ENCODE measurements around the gene USHBP1. TPM values are rescaled to one million over a fixed set of nuclear protein-coding genes. Genes with fewer than 3 reads are reported as not detected.
A peak's percentile ranks its signal among the peaks of the same experiment; 100 is the strongest.

The USHBP1 gene
- total and polyA plus RNA-seq, 2 of the 13 experiments (the other 11 are each of a cell fraction or from before 2014, with no cell fraction given) = 0.15 to 1.5 TPM

- Histone ChIP-seq H3K9me3 (ENCODE audit: low read length) (no peaks in the 10 kb centered on the region), H3K79me2 (ENCODE audit: insufficient read depth, low read length) (peaks cover 13% of the 10 kb centered on the region), H2AFZ (ENCODE audit: low read length) (no peak overlapping the region), H4K20me1 (ENCODE audit: insufficient read depth, low read length) (no peaks in the 10 kb centered on the region), H3K27ac (ENCODE audit: extremely low read length, insufficient read depth, low read length) (no peak overlapping the region), H3K4me2 (ENCODE audit: low read depth, low read length) (peak overlapping the region; percentile 54), H3K4me3 (replicated peaks in 1 of 3; ENCODE audit: insufficient read depth in 1 of 3, low read depth in 2 of 3, low read length in 3 of 3) (peak overlapping the region in 2 of 3 experiments; percentile 9 to 27; a peak in 2 of 6 replicates), H3K4me1 (ENCODE audit: insufficient read depth, low read length) (peaks cover 66% of the 10 kb centered on the region), H3K27me3 (ENCODE audit: control insufficient read depth in 1 of 2, insufficient read depth in 2 of 2, low read length in 2 of 2) (peaks cover 0 to 6% of the 10 kb centered on the region in 2 experiments; a peak in 2 of 5 replicates), H3K36me3 (replicated peaks in 1 of 2; ENCODE audit: control insufficient read depth in 1 of 2, insufficient read depth in 2 of 2, low read length in 2 of 2) (peaks cover 0 to 4% of the 10 kb centered on the region in 2 experiments; a peak in 1 of 5 replicates), H3K9ac (ENCODE audit: insufficient read depth, low read depth, low read length) (peak overlapping the region; percentile 42; the same call in 1 of the 2 replicates)
- 68% methylated on average over 18 of the region's 23 CpGs for WGBS (ENCODE audit: low lambda C conversion rate)
- no TSS peak for BruUV-seq (replicated peaks)
- intact Hi-C loops (cut with micrococcal nuclease; ENCODE audit: unreplicated experiment) (no loop called here), in situ Hi-C loops (cut with HindIII; ENCODE audit: extremely low pct_ligation_motif_present, low pct_unique_long_range_greater_than_20kb) (no loop called here)
- ChIA-PET CTCF (ENCODE audit: low intra/inter-chr PET ratio, low total read pairs) (no interaction called here), POLR2A (interaction anchor here (1.4 to 3.4 kb wide), 4 partner anchors 9 to 49 kb away, joined by 5 to 13 read pairs (median 6); partner anchors contain the start of gene USE1)
- FAIRE-seq (no peak), ATAC-seq (no peak), DNase-seq (ENCODE audit: low spot score) (no peak)
- TF ChIP-seq ZFP36 (IDR thresholded peaks at IDR 0.05; ENCODE audit: borderline replicate concordance, low read depth, low read length, partially characterized antibody) (peak; percentile 83), YY1 (IDR thresholded peaks at IDR 0.05; ENCODE audit: insufficient read depth, insufficient replicate concordance, low read depth, low read length) (no peak), ZNF460 (CRISPR knock-in tag; IDR thresholded peaks at IDR 0.05; ENCODE audit: borderline replicate concordance) (0 out of 2 replicates have a peak, but pooled peaks have one; percentile 33), ERF (CRISPR knock-in tag; IDR thresholded peaks at IDR 0.05) (0 out of 2 replicates have a peak, but pooled peaks have one; percentile 5), TMF1 (CRISPR knock-in tag; IDR thresholded peaks at IDR 0.05; ENCODE audit: low read depth) (no peak), CREB1 (IDR thresholded peaks at IDR 0.05) (no peak), CREB1 (CRISPR knock-in tag; IDR thresholded peaks at IDR 0.05) (no peak), FOXK2 (IDR thresholded peaks at IDR 0.05) (no peak), HNF1B (CRISPR knock-in tag; IDR thresholded peaks at IDR 0.05) (0 out of 2 replicates have a peak, but pooled peaks have one; percentile 9), EEA1 (CRISPR knock-in tag; IDR thresholded peaks at IDR 0.05; ENCODE audit: borderline replicate concordance) (no peak), ZNF629 (CRISPR knock-in tag; conservative IDR thresholded peaks at IDR 0.05) (peak; percentile 79), AHR (CRISPR knock-in tag; IDR thresholded peaks at IDR 0.05) (no peak), ADNP (CRISPR knock-in tag; IDR thresholded peaks at IDR 0.05) (0 out of 2 replicates have a peak, but pooled peaks have one; percentile 43), ZNF552 (CRISPR knock-in tag; IDR thresholded peaks at IDR 0.05; ENCODE audit: borderline replicate concordance) (no peak), NCOA5 (CRISPR knock-in tag; IDR thresholded peaks at IDR 0.05) (no peak), CCAR2 (optimal IDR thresholded peaks at IDR 0.05; ENCODE audit: low read depth, low read length) (no peak), HNRNPLL (IDR thresholded peaks at IDR 0.05; ENCODE audit: low read depth, low read length, poor library complexity, severe bottlenecking) (peak; percentile 17), AKNA (CRISPR knock-in tag; IDR thresholded peaks at IDR 0.05; ENCODE audit: borderline replicate concordance) (no peak)
Observed at GRCh38 chr19:17263712-17264640, 569 bp downstream of the USHBP1 start.

Data from HepG2 (cell line).